ENCODE results near the gene TLL1. TPM values are rescaled to one million over a fixed set of nuclear protein-coding genes. Genes with fewer than 3 reads are reported as not detected.

Gene TLL1
- total and polyA plus RNA-seq, 2 experiments from 2014 or later = 0.18 to 2.4 TPM

Small RNA genes lying within 50 kb of the gene (small RNA-seq; reads per million reads assigned to genes)
- not detected for gene RNA5SP170 (ENCODE audit: low replicate concordance)

Measured in GM23338 (cell line).